Heart left ventricle (tissue), 16 donors: ENCODE results near the gene C5AR2. TPM values are rescaled to one million over a fixed set of nuclear protein-coding genes. Genes with fewer than 3 reads are reported as not detected.

ENCODE experiments used
- ATAC-seq, 4 donors: fragments of 200-7000 bp; cut with Tn5 transposase; one replicate each; pipeline ENCODE4 v1.9.1; 2020 to 2022; ENCODE audit warnings: moderate library complexity in 4 of 4, mild to moderate bottlenecking in 3 of 4, moderate number of reproducible peaks in 1 of 4
- DNase-seq, 5 donors: peaks; one replicate each; pipeline ENCODE4 v3.0.0-alpha.2; 2020
- H3K27ac ChIP-seq, 12 donors: fragments of 200-600 bp; sonication (generic) in 4 of 12; one replicate each; pipeline versions ENCODE4 v1.5.0 to v1.8.0; 2016 to 2022; ENCODE audit warnings: mild to moderate bottlenecking in 2 of 12
- H3K27me3 ChIP-seq, 9 donors: fragments of 200-600 bp; sonication (generic) in 2 of 9; one replicate each; pipeline versions ENCODE4 v1.5.1 to v1.8.0; 2016 to 2022; ENCODE audit warnings: mild to moderate bottlenecking in 3 of 9
- H3K36me3 ChIP-seq, 9 donors: fragments of 200-600 bp; sonication (generic) in 2 of 9; one replicate each; pipeline versions ENCODE4 v1.5.0 to v1.8.0; 2018 to 2022; ENCODE audit warnings: mild to moderate bottlenecking in 2 of 9
- H3K4me1 ChIP-seq, 12 donors: fragments of 200-600 bp; sonication (generic) in 4 of 12; one replicate each; pipeline versions ENCODE4 v1.5.0 to v1.8.0; 2016 to 2022; ENCODE audit warnings: mild to moderate bottlenecking in 3 of 12
- H3K4me3 ChIP-seq, 12 donors: fragments of 200-600 bp; sonication (generic) in 4 of 12; one replicate each; pipeline versions ENCODE4 v1.5.0 to v1.8.0; 2017 to 2022; ENCODE audit warnings: mild to moderate bottlenecking in 9 of 12, moderate library complexity in 4 of 12
- H3K9me3 ChIP-seq, 12 donors: fragments of 200-600 bp; sonication (generic) in 4 of 12; one replicate each; pipeline versions ENCODE4 v1.5.0 to v1.8.0; 2016 to 2022; ENCODE audit warnings: mild to moderate bottlenecking in 1 of 12
- POLR2A ChIP-seq, 2 donors: fragments of 450-650 bp; IDR thresholded peaks; one replicate each; pipeline ENCODE4 v1.6.1; 2017; ENCODE audit warnings: antibody characterized with exemption in 2 of 2, mild to moderate bottlenecking in 2 of 2, moderate library complexity in 2 of 2
- WGBS, 4 donors: extraction: QIAGEN DNeasy Blood & Tissue Kit in 2 of 4; methylation state at CpG; one replicate each; pipeline versions ENCODE4 v1.1.5 to v1.1.7; 2013 to 2018; 5-methylcytosine and 5-hydroxymethylcytosine counted together
- intact Hi-C, 10 donors: fragments of 100-400 bp; cut with DNase I; formaldehyde crosslinking; loops; one replicate each; pipeline versions ENCODE4 v1.11.1 to v1.14.2; 2022
- polyA plus RNA-seq, 2 donors: library from polyadenylated mRNA; stranded (reverse); fragments of 200-250 nt; gene quantifications; one replicate each; pipeline ENCODE4 v1.2.3, GENCODE V29; 2013
- total RNA-seq, 9 donors: library from RNA; depleted of rRNA in 2 of 9; stranded (reverse); fragments of >200 nt in 2 of 9; fragmentation: NEBNext Ultra II Directional in 3 of 9; extraction: Animal tissue kit (Norgen Biotek cat#: 25700) in 3 of 9; gene quantifications; one replicate each; pipeline versions ENCODE4 v1.1.0 to v1.2.4, GENCODE V29; 2016 to 2023
- TF ChIP-seq, protein P1 (sequence below), 12 donors: fragments of 200-600 bp; sonication (generic) in 4 of 12; IDR thresholded peaks; one replicate each; pipeline versions ENCODE4 v1.5.0 to v1.8.0; 2018 to 2022; ENCODE audit warnings: antibody characterized with exemption in 12 of 12, mild to moderate bottlenecking in 5 of 12
- donor health status: ischemic (EF 13 %, LVEDD 7.1; RV severe dilation, severe dysfunction).
- donor health status: healthy with polysubstance abuse.
- donor health status: DM: no; HTN: yes; CAD: no.
- donor health status: DM: no; HTN: no; CAD: no.
- donor health status: ischemic (EF 25% LVEDD 6.9; RV normal size, moderate dysfunction).
- donor health status: ischemic (EF 25% LVEDD 5.7; RV mildly dilated, moderate dysfunction).
- donor health status: healthy.
- donor health status: DM: yes; HTN: yes; CAD: no.
- donor health status: ischemic (EF 35%, LVEDD 5.7; RV mildly dilated, moderate dysfunction).
- donor health status: nonischemic (EF 11% LVEDD 7.7; RV severe dilation, severe dysfunction).
- donor health status: DM: yes; HTN: yes; CAD: no.
- donor health status: PGD.
- donor health status: ischemic (EF 29% LVEDD 5.4; RV normal size, mild dysfunction).
- donor health status: nonischemic (EF 23%, LVEDD 6.1; RV moderate dilation, normal function).

The C5AR2 gene
- total and polyA plus RNA-seq, 11 donors, result 0.12 to 3.3 (median 0.55) TPM

DNA sequence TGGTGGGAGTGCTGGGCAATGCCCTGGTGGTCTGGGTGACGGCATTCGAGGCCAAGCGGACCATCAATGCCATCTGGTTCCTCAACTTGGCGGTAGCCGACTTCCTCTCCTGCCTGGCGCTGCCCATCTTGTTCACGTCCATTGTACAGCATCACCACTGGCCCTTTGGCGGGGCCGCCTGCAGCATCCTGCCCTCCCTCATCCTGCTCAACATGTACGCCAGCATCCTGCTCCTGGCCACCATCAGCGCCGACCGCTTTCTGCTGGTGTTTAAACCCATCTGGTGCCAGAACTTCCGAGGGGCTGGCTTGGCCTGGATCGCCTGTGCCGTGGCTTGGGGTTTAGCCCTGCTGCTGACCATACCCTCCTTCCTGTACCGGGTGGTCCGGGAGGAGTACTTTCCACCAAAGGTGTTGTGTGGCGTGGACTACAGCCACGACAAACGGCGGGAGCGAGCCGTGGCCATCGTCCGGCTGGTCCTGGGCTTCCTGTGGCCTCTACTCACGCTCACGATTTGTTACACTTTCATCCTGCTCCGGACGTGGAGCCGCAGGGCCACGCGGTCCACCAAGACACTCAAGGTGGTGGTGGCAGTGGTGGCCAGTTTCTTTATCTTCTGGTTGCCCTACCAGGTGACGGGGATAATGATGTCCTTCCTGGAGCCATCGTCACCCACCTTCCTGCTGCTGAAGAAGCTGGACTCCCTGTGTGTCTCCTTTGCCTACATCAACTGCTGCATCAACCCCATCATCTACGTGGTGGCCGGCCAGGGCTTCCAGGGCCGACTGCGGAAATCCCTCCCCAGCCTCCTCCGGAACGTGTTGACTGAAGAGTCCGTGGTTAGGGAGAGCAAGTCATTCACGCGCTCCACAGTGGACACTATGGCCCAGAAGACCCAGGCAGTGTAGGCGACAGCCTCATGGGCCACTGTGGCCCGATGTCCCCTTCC, 11.8 kb upstream of the C5AR2 start:
- Histone ChIP-seq H3K4me3 (no peak overlapping the region), H3K4me1 (peaks cover 0 to 31% (median 0%) of the 10 kb centered on the region in 12 donors), H3K27me3 (peaks cover 0 to 25% (median 0%) of the 10 kb centered on the region in 9 donors), H3K9me3 (peaks cover 0 to 3% (median 0%) of the 10 kb centered on the region in 12 donors), H3K36me3 (peaks cover 0 to 21% (median 0%) of the 10 kb centered on the region in 9 donors), H3K27ac (peak overlapping the region in 1 of 12 donors; percentile 91)
- no peak for DNase-seq
- intact Hi-C loops, result no loop called here
- 90 to 93% (median 91%) methylated on average over 46 of the region's 46 CpGs for WGBS, 4 donors
- TF ChIP-seq, protein P1, sequence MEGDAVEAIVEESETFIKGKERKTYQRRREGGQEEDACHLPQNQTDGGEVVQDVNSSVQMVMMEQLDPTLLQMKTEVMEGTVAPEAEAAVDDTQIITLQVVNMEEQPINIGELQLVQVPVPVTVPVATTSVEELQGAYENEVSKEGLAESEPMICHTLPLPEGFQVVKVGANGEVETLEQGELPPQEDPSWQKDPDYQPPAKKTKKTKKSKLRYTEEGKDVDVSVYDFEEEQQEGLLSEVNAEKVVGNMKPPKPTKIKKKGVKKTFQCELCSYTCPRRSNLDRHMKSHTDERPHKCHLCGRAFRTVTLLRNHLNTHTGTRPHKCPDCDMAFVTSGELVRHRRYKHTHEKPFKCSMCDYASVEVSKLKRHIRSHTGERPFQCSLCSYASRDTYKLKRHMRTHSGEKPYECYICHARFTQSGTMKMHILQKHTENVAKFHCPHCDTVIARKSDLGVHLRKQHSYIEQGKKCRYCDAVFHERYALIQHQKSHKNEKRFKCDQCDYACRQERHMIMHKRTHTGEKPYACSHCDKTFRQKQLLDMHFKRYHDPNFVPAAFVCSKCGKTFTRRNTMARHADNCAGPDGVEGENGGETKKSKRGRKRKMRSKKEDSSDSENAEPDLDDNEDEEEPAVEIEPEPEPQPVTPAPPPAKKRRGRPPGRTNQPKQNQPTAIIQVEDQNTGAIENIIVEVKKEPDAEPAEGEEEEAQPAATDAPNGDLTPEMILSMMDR (IDR thresholded peaks at IDR 0.05), result no peak
- no peak for TF ChIP-seq POLR2A (IDR thresholded peaks at IDR 0.05)
- ATAC-seq, result no peak

DNA sequence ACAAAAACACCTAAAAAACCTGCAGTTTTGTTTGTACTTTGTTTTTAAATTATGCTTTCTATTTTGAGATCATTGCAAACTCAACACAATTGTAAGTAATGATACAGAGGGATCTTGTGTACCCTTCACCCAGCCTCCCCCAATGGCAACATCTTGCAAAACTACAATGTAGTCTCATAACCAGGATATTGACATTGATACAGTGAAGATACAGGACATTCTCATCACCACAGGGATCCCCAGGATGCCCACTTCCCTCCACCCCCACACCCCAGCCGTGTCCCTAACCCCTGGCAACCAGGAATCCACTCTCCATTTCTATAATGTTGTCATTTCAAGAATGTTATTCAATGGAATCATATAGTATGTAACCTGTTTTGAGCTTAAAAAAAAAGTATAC, 10.3 kb upstream of the C5AR2 start:
- Histone ChIP-seq H3K4me3 (no peak overlapping the region), H3K9me3 (no peaks in the 10 kb centered on the region), H3K27me3 (peaks cover 0 to 25% (median 0%) of the 10 kb centered on the region in 9 donors), H3K36me3 (peaks cover 0 to 16% (median 0%) of the 10 kb centered on the region in 9 donors), H3K27ac (peak overlapping the region in 2 of 12 donors; percentile 16 to 91), H3K4me1 (peaks cover 0 to 19% (median 0%) of the 10 kb centered on the region in 12 donors)
- intact Hi-C loops, result no loop called here
- TF ChIP-seq POLR2A (IDR thresholded peaks at IDR 0.05), result no peak
- TF ChIP-seq, protein P1 (IDR thresholded peaks at IDR 0.05), result no peak
- DNase-seq (no peak), ATAC-seq (no peak)
- 76 to 89% (median 83%) methylated on average over 1 of the region's 1 CpG for WGBS, 4 donors

DNA sequence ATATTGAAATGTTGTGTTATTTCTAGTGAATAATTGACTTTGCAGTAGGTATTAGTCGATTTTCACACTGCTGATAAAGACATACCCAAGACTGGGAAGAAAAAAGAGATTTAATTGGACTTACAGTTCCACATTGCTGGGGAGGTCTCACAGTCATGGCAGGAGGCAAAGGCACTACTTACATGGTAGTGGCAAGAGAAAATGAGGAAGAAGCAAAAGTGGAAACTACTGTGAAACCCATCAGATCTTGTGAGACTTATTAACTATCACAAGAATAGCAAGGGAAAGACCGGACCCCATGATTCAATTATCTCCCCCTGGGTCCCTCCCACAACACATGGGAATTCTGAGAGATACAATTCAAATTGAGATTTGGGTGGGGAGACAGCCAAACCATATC, 9.9 kb upstream of the C5AR2 start:
- Histone ChIP-seq H3K27me3 (peaks cover 0 to 25% (median 0%) of the 10 kb centered on the region in 9 donors), H3K9me3 (no peaks in the 10 kb centered on the region), H3K4me1 (peaks cover 0 to 17% (median 0%) of the 10 kb centered on the region in 12 donors), H3K27ac (peak overlapping the region in 2 of 12 donors; percentile 16 to 91), H3K4me3 (no peak overlapping the region), H3K36me3 (peaks cover 0 to 14% (median 0%) of the 10 kb centered on the region in 9 donors)
- TF ChIP-seq, protein P1 (IDR thresholded peaks at IDR 0.05), result no peak
- no peak for TF ChIP-seq POLR2A (IDR thresholded peaks at IDR 0.05)
- no peak for DNase-seq
- intact Hi-C loops, result no loop called here
- WGBS, 4 donors, result 65 to 77% (median 69%) methylated on average over 2 of the region's 2 CpGs
- ATAC-seq, result no peak

DNA sequence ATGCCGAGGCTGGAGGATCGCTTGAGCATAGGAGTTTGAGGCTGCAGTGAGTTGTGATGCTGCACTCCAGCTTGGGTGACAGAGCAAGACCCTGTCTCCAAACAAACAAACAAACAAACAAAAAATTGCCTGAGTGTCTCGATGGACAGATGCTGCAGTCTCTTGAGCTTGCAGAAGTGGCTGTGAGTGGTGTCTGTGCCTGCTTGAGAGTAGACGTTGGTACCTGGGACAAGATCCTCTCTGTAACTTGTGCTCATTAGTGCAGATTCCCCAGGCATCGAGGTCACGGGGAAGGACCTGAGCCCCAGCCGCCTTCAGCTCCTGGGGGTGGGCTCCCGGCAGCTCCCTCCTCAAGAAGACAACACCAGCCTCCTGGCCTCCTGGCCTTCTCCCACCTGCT, 8.6 kb upstream of the C5AR2 start:
- Histone ChIP-seq H3K4me1 (peaks cover 0 to 17% (median 0%) of the 10 kb centered on the region in 12 donors), H3K9me3 (no peaks in the 10 kb centered on the region), H3K27me3 (peaks cover 0 to 25% (median 0%) of the 10 kb centered on the region in 9 donors), H3K36me3 (peaks cover 0 to 14% (median 0%) of the 10 kb centered on the region in 9 donors), H3K27ac (peak overlapping the region in 3 of 12 donors; percentile 40 to 91 (median 71)), H3K4me3 (peak overlapping the region in 1 of 12 donors; percentile 38)
- TF ChIP-seq, protein P1 (IDR thresholded peaks at IDR 0.05), result no peak
- TF ChIP-seq POLR2A (IDR thresholded peaks at IDR 0.05), result no peak
- intact Hi-C loops, result no loop called here
- WGBS, 4 donors, result 69 to 84% (median 75%) methylated on average over 8 of the region's 8 CpGs
- no peak for DNase-seq
- ATAC-seq, result no peak
